ENCODE data around the gene FOXE3. TPM values are rescaled to one million over a fixed set of nuclear protein-coding genes. Genes with fewer than 3 reads are reported as not detected.

Gene FOXE3
- total RNA-seq, 5 donors from 2014 or later (not counting 1 experiment from before 2014, with no cell fraction given): 0.18 TPM; not detected in 4

GRCh38 chr1:47382399-47382983, 33.6 kb upstream of the FOXE3 start:
- Histone ChIP-seq H3K27ac (ENCODE audit: low read length) (no peak overlapping the region), H3K36me3 (ENCODE audit: control insufficient read depth in 2 of 2, extremely low read depth in 1 of 2, insufficient read depth in 1 of 2, low read length in 1 of 2) (peaks cover 5 to 21% of the 10 kb centered on the region in 2 donors), H3K4me3 (ENCODE audit: control insufficient read depth in 1 of 2, extremely low read depth in 1 of 2, low read length in 1 of 2) (no peak overlapping the region), H3K27me3 (replicated peaks in 1 of 2; ENCODE audit: control insufficient read depth in 2 of 2, extremely low read depth in 1 of 2, insufficient read depth in 2 of 2, low read length in 1 of 2) (no peaks in the 10 kb centered on the region), H3K9me3 (no peaks in the 10 kb centered on the region), H3K4me1 (ENCODE audit: control insufficient read depth in 1 of 2, extremely low read depth in 1 of 2, insufficient read depth in 2 of 2, low read length in 2 of 2) (no peaks in the 10 kb centered on the region)
- Mint-ChIP-seq H3K4me3 (no peak overlapping the region), H3K4me1 (no peaks in the 10 kb centered on the region), H3K36me3 (peaks cover 28% of the 10 kb centered on the region), H3K27ac (no peak overlapping the region), H3K27me3 (no peaks in the 10 kb centered on the region), H3K9me3 (no peaks in the 10 kb centered on the region)
- POLR2A ChIA-PET: no interaction called here
- CTCF ChIA-PET: no interaction called here
- DNase-seq (no peak), ATAC-seq (replicated peaks in 1 of 4) (no peak)
- WGBS (ENCODE audit: insufficient coverage): no CpG with 5 or more reads among the region's 3 CpGs

GRCh38 chr1:47384083-47384482, 32.0 kb upstream of the FOXE3 start:
- no peak overlapping the region for H3K4me3 Mint-ChIP-seq
- CTCF ChIA-PET: no interaction called here

GRCh38 chr1:47385020-47385419, 31.1 kb upstream of the FOXE3 start:
- WGBS (ENCODE audit: insufficient coverage): 87% methylated on average over 3 of the region's 6 CpGs
- ChIA-PET POLR2A (no interaction called here), CTCF (interaction anchor here (0.6 to 0.7 kb wide), 4 partner anchors 28 to 330 kb away, joined by 3 to 4 read pairs (median 4); partner anchors contain the start of gene FOXD2 (in 1 of the 2))

More at GRCh38 chr1:47384083-47384482, 32.0 kb upstream of the FOXE3 start:
- no peak overlapping the region for H3K4me3 ChIP-seq (ENCODE audit: control insufficient read depth in 1 of 2, extremely low read depth in 1 of 2, low read length in 1 of 2)
- peaks cover 20% of the 10 kb centered on the region for H3K36me3 Mint-ChIP-seq
- ATAC-seq (replicated peaks in 1 of 4) (no peak), DNase-seq (no peak)
- no peaks in the 10 kb centered on the region for H3K9me3 ChIP-seq
- H3K36me3 ChIP-seq (ENCODE audit: control insufficient read depth in 2 of 2, extremely low read depth in 1 of 2, insufficient read depth in 1 of 2, low read length in 1 of 2): peaks cover 5 to 11% of the 10 kb centered on the region in 2 donors
- POLR2A ChIA-PET: no interaction called here
- H3K27ac ChIP-seq (ENCODE audit: low read length): no peak overlapping the region
- H3K4me1 ChIP-seq (ENCODE audit: control insufficient read depth in 1 of 2, extremely low read depth in 1 of 2, insufficient read depth in 2 of 2, low read length in 2 of 2): peaks cover 0 to 4% of the 10 kb centered on the region in 2 experiments
- no peaks in the 10 kb centered on the region for H3K9me3 Mint-ChIP-seq
- H3K27me3 Mint-ChIP-seq: no peaks in the 10 kb centered on the region
- no peak overlapping the region for H3K27ac Mint-ChIP-seq
- 100% methylated on average over 2 of the region's 3 CpGs for WGBS (ENCODE audit: insufficient coverage)
- peaks cover 0 to under 1% (median 0%) of the 10 kb centered on the region in 3 donors for H3K4me1 Mint-ChIP-seq
- H3K27me3 ChIP-seq (replicated peaks in 1 of 2; ENCODE audit: control insufficient read depth in 2 of 2, extremely low read depth in 1 of 2, insufficient read depth in 2 of 2, low read length in 1 of 2): peaks cover 0 to 2% of the 10 kb centered on the region in 2 experiments

GRCh38 chr1:47386268-47386667, 29.8 kb upstream of the FOXE3 start:
- H3K4me1 Mint-ChIP-seq: peaks cover 0 to 2% (median 0%) of the 10 kb centered on the region in 3 donors
- ChIA-PET POLR2A (no interaction called here), CTCF (no interaction called here)
- DNase-seq (no peak), ATAC-seq (replicated peaks in 1 of 4) (no peak)
- peaks cover 2 to 6% of the 10 kb centered on the region in 2 experiments for H3K27me3 ChIP-seq (replicated peaks in 1 of 2; ENCODE audit: control insufficient read depth in 2 of 2, extremely low read depth in 1 of 2, insufficient read depth in 2 of 2, low read length in 1 of 2)
- no peak overlapping the region for H3K4me3 ChIP-seq (ENCODE audit: control insufficient read depth in 1 of 2, extremely low read depth in 1 of 2, low read length in 1 of 2)
- no peaks in the 10 kb centered on the region for H3K9me3 Mint-ChIP-seq
- peaks cover 0 to 4% of the 10 kb centered on the region in 2 donors for H3K27me3 Mint-ChIP-seq
- H3K9me3 ChIP-seq: no peaks in the 10 kb centered on the region
- H3K36me3 ChIP-seq (ENCODE audit: control insufficient read depth in 2 of 2, extremely low read depth in 1 of 2, insufficient read depth in 1 of 2, low read length in 1 of 2): peaks cover 0 to 5% of the 10 kb centered on the region in 2 donors
- H3K27ac ChIP-seq (ENCODE audit: low read length): no peak overlapping the region
- H3K27ac Mint-ChIP-seq: no peak overlapping the region
- H3K4me1 ChIP-seq (ENCODE audit: control insufficient read depth in 1 of 2, extremely low read depth in 1 of 2, insufficient read depth in 2 of 2, low read length in 2 of 2): peaks cover 0 to 4% of the 10 kb centered on the region in 2 experiments
- H3K36me3 Mint-ChIP-seq: peaks cover 8% of the 10 kb centered on the region
- no CpG with 5 or more reads among the region's 5 CpGs for WGBS (ENCODE audit: insufficient coverage)
- no peak overlapping the region for H3K4me3 Mint-ChIP-seq

More at GRCh38 chr1:47385020-47385419, 31.1 kb upstream of the FOXE3 start:
- no peak for DNase-seq
- H3K4me1 Mint-ChIP-seq: peaks cover 0 to 2% (median 0%) of the 10 kb centered on the region in 3 donors
- no peak overlapping the region for H3K27ac Mint-ChIP-seq
- no peak overlapping the region for H3K4me3 Mint-ChIP-seq
- H3K9me3 Mint-ChIP-seq: no peaks in the 10 kb centered on the region
- H3K36me3 Mint-ChIP-seq: peaks cover 14% of the 10 kb centered on the region
- H3K9me3 ChIP-seq: no peaks in the 10 kb centered on the region
- peaks cover 0 to 2% of the 10 kb centered on the region in 2 experiments for H3K27me3 ChIP-seq (replicated peaks in 1 of 2; ENCODE audit: control insufficient read depth in 2 of 2, extremely low read depth in 1 of 2, insufficient read depth in 2 of 2, low read length in 1 of 2)
- no peak overlapping the region for H3K4me3 ChIP-seq (ENCODE audit: control insufficient read depth in 1 of 2, extremely low read depth in 1 of 2, low read length in 1 of 2)
- no peak overlapping the region for H3K27ac ChIP-seq (ENCODE audit: low read length)
- no peak for ATAC-seq (replicated peaks in 1 of 4)
- no peaks in the 10 kb centered on the region for H3K27me3 Mint-ChIP-seq
- H3K4me1 ChIP-seq (ENCODE audit: control insufficient read depth in 1 of 2, extremely low read depth in 1 of 2, insufficient read depth in 2 of 2, low read length in 2 of 2): peaks cover 0 to 4% of the 10 kb centered on the region in 2 experiments
- H3K36me3 ChIP-seq (ENCODE audit: control insufficient read depth in 2 of 2, extremely low read depth in 1 of 2, insufficient read depth in 1 of 2, low read length in 1 of 2): peaks cover 5 to 6% of the 10 kb centered on the region in 2 donors

GRCh38 chr1:47388030-47388890, 27.8 kb upstream of the FOXE3 start:
- whole genome bisulfite sequencing (ENCODE audit: insufficient coverage): 44% methylated on average over 5 of the region's 10 CpGs
- Mint-ChIP-seq H3K4me1 (peaks cover 0 to 2% (median 0%) of the 10 kb centered on the region in 3 donors), H3K4me3 (no peak overlapping the region), H3K36me3 (no peaks in the 10 kb centered on the region), H3K9me3 (no peaks in the 10 kb centered on the region), H3K27ac (no peak overlapping the region), H3K27me3 (peaks cover 4 to 10% of the 10 kb centered on the region in 2 donors)
- Histone ChIP-seq H3K27ac (ENCODE audit: low read length) (no peak overlapping the region), H3K4me3 (ENCODE audit: control insufficient read depth in 1 of 2, extremely low read depth in 1 of 2, low read length in 1 of 2) (no peak overlapping the region), H3K9me3 (no peaks in the 10 kb centered on the region), H3K4me1 (ENCODE audit: control insufficient read depth in 1 of 2, extremely low read depth in 1 of 2, insufficient read depth in 2 of 2, low read length in 2 of 2) (peaks cover 0 to 4% of the 10 kb centered on the region in 2 experiments), H3K36me3 (ENCODE audit: control insufficient read depth in 2 of 2, extremely low read depth in 1 of 2, insufficient read depth in 1 of 2, low read length in 1 of 2) (no peaks in the 10 kb centered on the region), H3K27me3 (replicated peaks in 1 of 2; ENCODE audit: control insufficient read depth in 2 of 2, extremely low read depth in 1 of 2, insufficient read depth in 2 of 2, low read length in 1 of 2) (peaks cover 2 to 8% of the 10 kb centered on the region in 2 experiments)
- DNase-seq (no peak), ATAC-seq (replicated peaks in 1 of 4) (no peak)
- ChIA-PET POLR2A (no interaction called here), CTCF (interaction anchor here (0.7 to 1.7 kb wide), 2 partner anchors 337 to 338 kb away, joined by 3 to 7 read pairs; no protein-coding TSS in a partner anchor)

- Histone ChIP-seq H3K9me3 (no peaks in the 10 kb centered on the region), H3K27me3 (replicated peaks in 1 of 2; ENCODE audit: control insufficient read depth in 2 of 2, extremely low read depth in 1 of 2, insufficient read depth in 2 of 2, low read length in 1 of 2) (peaks cover 2 to 8% of the 10 kb centered on the region in 2 experiments), H3K27ac (ENCODE audit: low read length) (no peak overlapping the region), H3K4me3 (ENCODE audit: control insufficient read depth in 1 of 2, extremely low read depth in 1 of 2, low read length in 1 of 2) (no peak overlapping the region), H3K4me1 (ENCODE audit: control insufficient read depth in 1 of 2, extremely low read depth in 1 of 2, insufficient read depth in 2 of 2, low read length in 2 of 2) (peaks cover 0 to 4% of the 10 kb centered on the region in 2 experiments), H3K36me3 (ENCODE audit: control insufficient read depth in 2 of 2, extremely low read depth in 1 of 2, insufficient read depth in 1 of 2, low read length in 1 of 2) (no peaks in the 10 kb centered on the region)
- WGBS (ENCODE audit: insufficient coverage): 29% methylated on average over 3 of the region's 3 CpGs
- ATAC-seq (replicated peaks in 1 of 4): peak in 1 of 4 experiments; percentile 34
- ChIA-PET CTCF (interaction anchor here in 1 of 2 donors (1.7 kb wide), 1 partner anchor 337 kb away, joined by 7 read pairs; no protein-coding TSS in a partner anchor), POLR2A (no interaction called here)
- peak in 21 of 35 experiments; percentile 3 to 47 (median 13) for DNase-seq
- Mint-ChIP-seq H3K27me3 (peaks cover 4 to 11% of the 10 kb centered on the region in 2 donors), H3K9me3 (no peaks in the 10 kb centered on the region), H3K36me3 (no peaks in the 10 kb centered on the region), H3K4me1 (peaks cover 0 to 2% (median 0%) of the 10 kb centered on the region in 3 donors), H3K27ac (no peak overlapping the region), H3K4me3 (no peak overlapping the region)
Measured at GRCh38 chr1:47388891-47389238, 27.2 kb upstream of the FOXE3 start.
